ENCODE data around the gene NFKBIL1.

NFKBIL1 gene

GRCh38 chr6:31559958-31560696 is 12.7 kb downstream of the NFKBIL1 start:
- in situ Hi-C loops (cut with MboI; ENCODE audit: low sequenced_read_pairs, unreplicated experiment): no loop called here
- TF ChIP-seq, protein P1, sequence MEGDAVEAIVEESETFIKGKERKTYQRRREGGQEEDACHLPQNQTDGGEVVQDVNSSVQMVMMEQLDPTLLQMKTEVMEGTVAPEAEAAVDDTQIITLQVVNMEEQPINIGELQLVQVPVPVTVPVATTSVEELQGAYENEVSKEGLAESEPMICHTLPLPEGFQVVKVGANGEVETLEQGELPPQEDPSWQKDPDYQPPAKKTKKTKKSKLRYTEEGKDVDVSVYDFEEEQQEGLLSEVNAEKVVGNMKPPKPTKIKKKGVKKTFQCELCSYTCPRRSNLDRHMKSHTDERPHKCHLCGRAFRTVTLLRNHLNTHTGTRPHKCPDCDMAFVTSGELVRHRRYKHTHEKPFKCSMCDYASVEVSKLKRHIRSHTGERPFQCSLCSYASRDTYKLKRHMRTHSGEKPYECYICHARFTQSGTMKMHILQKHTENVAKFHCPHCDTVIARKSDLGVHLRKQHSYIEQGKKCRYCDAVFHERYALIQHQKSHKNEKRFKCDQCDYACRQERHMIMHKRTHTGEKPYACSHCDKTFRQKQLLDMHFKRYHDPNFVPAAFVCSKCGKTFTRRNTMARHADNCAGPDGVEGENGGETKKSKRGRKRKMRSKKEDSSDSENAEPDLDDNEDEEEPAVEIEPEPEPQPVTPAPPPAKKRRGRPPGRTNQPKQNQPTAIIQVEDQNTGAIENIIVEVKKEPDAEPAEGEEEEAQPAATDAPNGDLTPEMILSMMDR (IDR thresholded peaks at IDR 0.05; ENCODE audit: borderline replicate concordance, control extremely low read depth, extremely low read depth, insufficient read depth, missing control alignments): no peak
- peak; percentile 70 for DNase-seq (ENCODE audit: low spot score)

DNA sequence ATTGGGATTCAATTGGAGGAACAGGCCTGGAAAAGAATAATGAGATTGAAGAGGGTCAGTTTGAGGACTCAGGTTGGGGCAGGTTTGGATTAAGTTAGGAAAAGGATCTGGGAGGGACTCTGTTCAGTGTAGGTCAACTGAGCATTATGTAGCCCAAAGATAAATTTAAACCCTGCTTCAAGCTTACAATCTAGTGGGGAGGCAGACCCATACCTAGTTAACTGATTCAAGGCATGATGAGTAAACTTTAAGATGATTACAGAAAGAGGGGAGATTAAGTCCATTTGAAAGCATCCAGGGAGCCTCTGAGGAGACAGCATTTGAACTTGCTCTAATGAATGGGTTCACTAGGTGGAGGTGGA is 13.3 kb downstream of the NFKBIL1 start:
- in situ Hi-C loops (cut with MboI; ENCODE audit: low sequenced_read_pairs, unreplicated experiment): no loop called here
- DNase-seq (ENCODE audit: low spot score): no peak
- TF ChIP-seq, protein P1 (IDR thresholded peaks at IDR 0.05; ENCODE audit: borderline replicate concordance, control extremely low read depth, extremely low read depth, insufficient read depth, missing control alignments): no peak

DNA sequence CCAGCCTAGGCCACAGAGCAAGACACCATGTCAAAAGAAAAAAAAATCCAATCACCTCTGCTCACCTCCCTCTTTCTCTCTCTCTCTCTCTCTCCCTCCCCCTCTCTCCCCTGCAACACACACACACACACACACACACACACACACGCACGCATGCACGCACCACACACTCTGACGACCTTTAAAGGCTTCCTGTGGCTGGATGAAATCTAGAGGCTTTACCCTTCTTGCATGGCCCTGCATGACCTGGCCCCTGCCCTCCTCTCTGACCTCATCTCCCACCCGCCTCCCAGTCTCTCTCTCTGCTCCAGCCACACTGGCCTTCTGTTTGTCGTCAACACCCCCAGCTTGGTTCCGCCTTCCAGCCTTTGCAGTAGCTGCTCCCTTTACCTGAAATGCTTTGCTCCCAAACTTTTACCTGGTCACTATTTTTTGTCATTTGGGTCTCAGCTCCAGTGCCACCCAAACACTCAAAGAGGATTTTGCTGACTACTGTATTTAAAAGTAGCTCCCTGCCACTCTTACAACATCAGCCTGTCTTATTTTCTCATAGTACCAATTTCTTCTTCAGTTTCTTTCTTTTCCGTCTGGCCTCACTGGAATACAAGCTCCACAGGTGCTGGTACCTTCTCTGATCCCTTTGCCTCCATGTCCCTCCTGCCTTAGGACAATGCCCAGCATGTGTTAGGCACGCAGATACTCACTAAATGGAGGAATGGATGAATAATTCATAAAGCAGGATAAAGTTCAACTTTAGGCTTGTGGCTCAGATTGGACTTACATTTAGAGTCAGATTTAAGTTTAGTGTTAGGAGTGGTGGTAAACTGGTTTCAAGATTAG is 20.3 kb downstream of the NFKBIL1 start:
- no peak for DNase-seq (ENCODE audit: low spot score)
- TF ChIP-seq, protein P1 (IDR thresholded peaks at IDR 0.05; ENCODE audit: borderline replicate concordance, control extremely low read depth, extremely low read depth, insufficient read depth, missing control alignments): no peak
- in situ Hi-C loops (cut with MboI; ENCODE audit: low sequenced_read_pairs, unreplicated experiment): no loop called here

GRCh38 chr6:31568537-31568961 is 21.1 kb downstream of the NFKBIL1 start:
- peak; percentile 75 for DNase-seq (ENCODE audit: low spot score)
- TF ChIP-seq, protein P1 (IDR thresholded peaks at IDR 0.05; ENCODE audit: borderline replicate concordance, control extremely low read depth, extremely low read depth, insufficient read depth, missing control alignments): no peak
- in situ Hi-C loops (cut with MboI; ENCODE audit: low sequenced_read_pairs, unreplicated experiment): no loop called here

GRCh38 chr6:31569861-31570536 is 22.6 kb downstream of the NFKBIL1 start:
- in situ Hi-C loops (cut with MboI; ENCODE audit: low sequenced_read_pairs, unreplicated experiment): no loop called here
- TF ChIP-seq, protein P1 (IDR thresholded peaks at IDR 0.05; ENCODE audit: borderline replicate concordance, control extremely low read depth, extremely low read depth, insufficient read depth, missing control alignments): no peak
- DNase-seq (ENCODE audit: low spot score): no peak

Data from GM13976 (cell line).